HEK293 (cell line): ENCODE data around the gene OPA3.

Experiments
- GLIS2 ChIP-seq: fragments of 450-650 bp; formaldehyde crosslinking; IDR thresholded peaks from 2 replicates; pipeline ENCODE4 v1.5.1; 2016; ENCODE audit warnings: missing biosample characterization, missing genetic modification characterization
- KLF1 ChIP-seq: fragments of 450-650 bp; formaldehyde crosslinking; IDR thresholded peaks from 2 replicates; pipeline ENCODE4 v1.5.1; 2016; ENCODE audit warnings: missing biosample characterization, missing genetic modification characterization
- PRDM4 ChIP-seq: fragments of 450-650 bp; formaldehyde crosslinking; IDR thresholded peaks from 2 replicates; pipeline ENCODE4 v1.5.1; 2017; ENCODE audit warnings: missing biosample characterization, missing genetic modification characterization
- RBAK ChIP-seq: fragments of 450-650 bp; formaldehyde crosslinking; IDR thresholded peaks from 2 replicates; pipeline ENCODE4 v1.5.1; 2016; ENCODE audit warnings: missing biosample characterization, missing genetic modification characterization
- REST ChIP-seq: fragments of 450-650 bp; formaldehyde crosslinking; IDR thresholded peaks from 2 replicates; pipeline ENCODE4 v1.5.1; 2016; ENCODE audit warnings: missing biosample characterization, missing genetic modification characterization
- TSHZ1 ChIP-seq: fragments of 450-650 bp; formaldehyde crosslinking; IDR thresholded peaks from 2 replicates; pipeline ENCODE4 v1.5.1; 2016; ENCODE audit warnings: missing biosample characterization, missing genetic modification characterization, borderline replicate concordance
- ZBTB1 ChIP-seq: fragments of 450-650 bp; formaldehyde crosslinking; IDR thresholded peaks from 2 replicates; pipeline ENCODE4 v1.5.1; 2016; ENCODE audit warnings: missing biosample characterization, missing genetic modification characterization
- ZBTB20 ChIP-seq: fragments of 450-650 bp; formaldehyde crosslinking; IDR thresholded peaks from 2 replicates; pipeline ENCODE4 v1.5.1; 2016; ENCODE audit warnings: missing biosample characterization, missing genetic modification characterization
- ZBTB21 ChIP-seq: fragments of 450-650 bp; formaldehyde crosslinking; IDR thresholded peaks from 2 replicates; pipeline ENCODE4 v1.5.1; 2017; ENCODE audit warnings: missing biosample characterization, missing genetic modification characterization
- ZIC2 ChIP-seq: fragments of 450-650 bp; formaldehyde crosslinking; IDR thresholded peaks from 2 replicates; pipeline ENCODE4 v1.5.1; 2016; ENCODE audit warnings: missing biosample characterization, missing genetic modification characterization
- ZNF138 ChIP-seq: fragments of 450-650 bp; formaldehyde crosslinking; IDR thresholded peaks from 2 replicates; pipeline ENCODE4 v1.5.1; 2016; ENCODE audit warnings: missing biosample characterization, missing genetic modification characterization, borderline replicate concordance
- ZNF362 ChIP-seq: fragments of 450-650 bp; formaldehyde crosslinking; IDR thresholded peaks from 2 replicates; pipeline ENCODE4 v1.5.1; 2016; ENCODE audit warnings: missing biosample characterization, missing genetic modification characterization
- ZNF423 ChIP-seq: fragments of 450-650 bp; formaldehyde crosslinking; IDR thresholded peaks from 2 replicates; pipeline ENCODE4 v1.5.1; 2016; ENCODE audit warnings: missing biosample characterization, missing genetic modification characterization
- ZNF473 ChIP-seq: fragments of 450-650 bp; formaldehyde crosslinking; IDR thresholded peaks from 2 replicates; pipeline ENCODE4 v1.5.1; 2017; ENCODE audit warnings: missing biosample characterization, missing genetic modification characterization
- ZNF48 ChIP-seq: fragments of 450-650 bp; formaldehyde crosslinking; IDR thresholded peaks from 2 replicates; pipeline ENCODE4 v1.5.1; 2016; ENCODE audit warnings: missing biosample characterization, missing genetic modification characterization
- ZNF488 ChIP-seq: fragments of 450-650 bp; formaldehyde crosslinking; IDR thresholded peaks from 2 replicates; pipeline ENCODE4 v1.5.1; 2016; ENCODE audit warnings: missing biosample characterization, missing genetic modification characterization
- ZNF513 ChIP-seq: fragments of 450-650 bp; IDR thresholded peaks from 2 replicates; pipeline ENCODE4 v1.5.1; 2018; ENCODE audit warnings: missing biosample characterization, missing genetic modification characterization
- ZNF529 ChIP-seq: fragments of 450-650 bp; formaldehyde crosslinking; IDR thresholded peaks from 2 replicates; pipeline ENCODE4 v1.5.1; 2017; ENCODE audit warnings: missing genetic modification characterization, missing biosample characterization; ENCODE audit not compliant: insufficient replicate concordance
- ZNF560 ChIP-seq: fragments of 450-650 bp; formaldehyde crosslinking; IDR thresholded peaks from 2 replicates; pipeline ENCODE4 v1.5.1; 2017; ENCODE audit warnings: missing biosample characterization, missing genetic modification characterization, borderline replicate concordance
- ZNF639 ChIP-seq: fragments of 450-650 bp; formaldehyde crosslinking; IDR thresholded peaks from 2 replicates; pipeline ENCODE4 v1.5.1; 2016; ENCODE audit warnings: missing biosample characterization, missing genetic modification characterization
- ZNF660 ChIP-seq: fragments of 450-650 bp; IDR thresholded peaks from 2 replicates; pipeline ENCODE4 v1.5.1; 2018; ENCODE audit warnings: missing biosample characterization, mild to moderate bottlenecking, missing genetic modification characterization
- ZNF677 ChIP-seq: fragments of 450-650 bp; IDR thresholded peaks from 2 replicates; pipeline ENCODE4 v1.5.0; 2018; ENCODE audit warnings: missing biosample characterization, mild to moderate bottlenecking, missing genetic modification characterization, moderate library complexity
- ZNF76 ChIP-seq: fragments of 450-650 bp; formaldehyde crosslinking; IDR thresholded peaks from 2 replicates; pipeline ENCODE4; 2016; ENCODE audit warnings: low read depth, missing biosample characterization, missing genetic modification characterization, borderline replicate concordance
- ZNF777 ChIP-seq: fragments of 450-650 bp; formaldehyde crosslinking; IDR thresholded peaks from 2 replicates; pipeline ENCODE4 v1.5.1; 2017; ENCODE audit warnings: missing biosample characterization, missing genetic modification characterization, borderline replicate concordance

The OPA3 gene

GRCh38 chr19:45506989-45507871 is 77.4 kb downstream of the OPA3 start, which contains the start of gene VASP (continued):
- no peak for TF ChIP-seq TSHZ1 (tag by site-specific recombination)
- no peak for TF ChIP-seq ZBTB21 (tag by site-specific recombination)
- no peak for TF ChIP-seq ZNF513
- TF ChIP-seq ZBTB20 (tag by site-specific recombination) = peak; percentile 61; the same call in 1 of the 2 replicates
- no peak for TF ChIP-seq ZNF473 (tag by site-specific recombination)
- peak; percentile 55; the same call in 1 of the 2 replicates for TF ChIP-seq GLIS2 (tag by site-specific recombination)
- TF ChIP-seq ZNF488 (tag by site-specific recombination) = no peak
- TF ChIP-seq ZNF423 (tag by site-specific recombination) = 0 out of 2 replicates have a peak, but pooled peaks have one; percentile 52
- no peak for TF ChIP-seq RBAK (tag by site-specific recombination)
- no peak for TF ChIP-seq ZNF677 (tag by site-specific recombination)
- 0 out of 2 replicates have a peak, but pooled peaks have one; percentile 31 for TF ChIP-seq KLF1 (tag by site-specific recombination)
- TF ChIP-seq ZNF777 = no peak
- no peak for TF ChIP-seq PRDM4
- no peak for TF ChIP-seq ZNF529
- TF ChIP-seq ZNF639 = no peak
- TF ChIP-seq ZNF48 (tag by site-specific recombination) = no peak
- TF ChIP-seq REST (tag by site-specific recombination) = no peak
- no peak for TF ChIP-seq ZNF362 (tag by site-specific recombination)
- TF ChIP-seq ZBTB1 (tag by site-specific recombination) = no peak
- peak; percentile 94 for TF ChIP-seq ZNF76 (tag by site-specific recombination)
- TF ChIP-seq ZNF138 (tag by site-specific recombination) = no peak
- peak; percentile 60 for TF ChIP-seq ZIC2 (tag by site-specific recombination)
- TF ChIP-seq ZNF560 = no peak
- TF ChIP-seq ZNF660 (tag by site-specific recombination) = peak; percentile 40; the same call in 1 of the 2 replicates
